K562 (cell line): Measurements from ENCODE around the gene OR5A2. TPM values are rescaled to one million over a fixed set of nuclear protein-coding genes. Genes with fewer than 3 reads are reported as not detected.

Experiments used
- ATAC-seq: fragments of 200-7000 bp; cut with Tn5 transposase; 3 replicates; pipeline ENCODE4 v1.9.1; 2020; ENCODE audit warnings: moderate library complexity
- BruUV-seq: library from RNA; stranded (reverse); fragments of 400-500 nt; replicated peaks from 2 replicates; lab custom pipeline; 2021; lab: Mats Ljungman, UMichigan
- CTCF ChIA-PET: fragments of 300-600 bp; formaldehyde crosslinking; extraction: SDS; loops from one replicate; lab custom pipeline; 2021; ENCODE audit warnings: low intra/inter-chr PET ratio; lab: Yijun Ruan, JAX
- POLR2A ChIA-PET: fragments of 300-600, 350-650 bp; sonication (Branson Sonifier 250); formaldehyde crosslinking; extraction: SDS; loops from one replicate; lab custom pipeline; 2021; ENCODE audit warnings: antibody characterized with exemption, inconsistent platforms; lab: Yijun Ruan, JAX
- DNase-seq, 4 experiments: peaks; one replicate each; pipeline versions ENCODE4 v3.0.0 to v3.0.0-alpha.2; 2011 to 2018; ENCODE audit warnings: low spot score in 3 of 4, mixed read lengths in 3 of 4; ENCODE audit errors: extremely low read depth in 1 of 4
- FAIRE-seq: peaks from 2 replicates; lab custom pipeline; 2011; peaks lifted over from hg19 to GRCh38; lab: Jason Lieb, UNC
- H2AFZ ChIP-seq: 2 replicates; pipeline ENCODE4 v1.6.0; 2011; ENCODE audit warnings: low read depth, low read length, control low read depth, inconsistent platforms
- H3K27ac ChIP-seq: fragments of 200-600 bp; 3 replicates; pipeline ENCODE4 v1.8.0; 2011; ENCODE audit warnings: low read depth, mild to moderate bottlenecking, control low read depth, inconsistent platforms, low read length, moderate library complexity, mixed read lengths; ENCODE audit errors: extremely low read depth
- H3K27me3 ChIP-seq, 2 experiments: fragments of 300-600 bp in 1 of 2; 2 replicates in 1 of 2; 3 replicates in 1 of 2; pipeline versions ENCODE4 v1.6.0 to v1.8.0; 2011; ENCODE audit warnings: inconsistent platforms in 2 of 2, low read length in 2 of 2, mild to moderate bottlenecking in 1 of 2, mixed read lengths in 1 of 2, moderate library complexity in 1 of 2; ENCODE audit not compliant: control insufficient read depth in 2 of 2, insufficient read depth in 2 of 2
- H3K36me3 ChIP-seq: fragments of 300-600 bp; 3 replicates; pipeline ENCODE4 v1.8.0; 2011; ENCODE audit warnings: mild to moderate bottlenecking, low read length, inconsistent platforms; ENCODE audit not compliant: control insufficient read depth, insufficient read depth
- H3K4me1 ChIP-seq, 2 experiments: fragments of 200-600 bp in 1 of 2; replicated peaks in 1 of 2; 2 replicates in 1 of 2; 3 replicates in 1 of 2; pipeline versions ENCODE4 v1.5.1 to v1.8.0; 2011; ENCODE audit warnings: inconsistent platforms in 2 of 2, low read length in 2 of 2, mild to moderate bottlenecking in 1 of 2, mixed read lengths in 1 of 2, moderate library complexity in 1 of 2; ENCODE audit not compliant: control insufficient read depth in 2 of 2, insufficient read depth in 2 of 2
- H3K4me2 ChIP-seq: 2 replicates; pipeline ENCODE4 v1.6.1; 2011; ENCODE audit warnings: low read length, control low read depth, inconsistent platforms, mixed read lengths; ENCODE audit not compliant: insufficient read depth
- H3K4me3 ChIP-seq: fragments of 200-600 bp; sonication (generic), shearing (Covaris generic); 2 replicates; pipeline ENCODE4 v1.5.1; 2016; ENCODE audit warnings: control low read depth, inconsistent platforms
- H3K79me2 ChIP-seq: fragments of 200-600 bp; 3 replicates; pipeline ENCODE4 v1.8.0; 2011; ENCODE audit warnings: low read length, inconsistent platforms; ENCODE audit not compliant: control insufficient read depth, insufficient read depth
- H3K9ac ChIP-seq, 2 experiments: 2 replicates each; pipeline versions ENCODE4 v1.6.0 to v1.6.1; 2011; ENCODE audit warnings: low read depth in 2 of 2, low read length in 2 of 2, control low read depth in 1 of 2, inconsistent platforms in 1 of 2, mild to moderate bottlenecking in 1 of 2, mixed read lengths in 1 of 2; ENCODE audit not compliant: insufficient read depth in 1 of 2
- H3K9me1 ChIP-seq: one replicate; pipeline ENCODE4 v1.6.0; 2011; ENCODE audit warnings: inconsistent platforms, mild to moderate bottlenecking, low read length, moderate library complexity; ENCODE audit not compliant: control insufficient read depth, insufficient read depth
- H3K9me3 ChIP-seq: replicated peaks from 2 replicates; pipeline ENCODE4 v1.5.1; 2011; ENCODE audit warnings: low read depth, low read length, inconsistent platforms; ENCODE audit not compliant: control insufficient read depth, insufficient read depth
- H4K20me1 ChIP-seq: replicated peaks from 2 replicates; pipeline ENCODE4 v1.6.1; 2011; ENCODE audit warnings: low read length, inconsistent platforms, mixed read lengths; ENCODE audit not compliant: control insufficient read depth, insufficient read depth
- NFE2L1 ChIP-seq: fragments of 450-650 bp; IDR thresholded peaks from 2 replicates; pipeline ENCODE4 v1.6.1; 2016; ENCODE audit warnings: missing genetic modification characterization, low read depth, mild to moderate bottlenecking, missing compliant biosample characterization, moderate library complexity, borderline replicate concordance
- PHB2 ChIP-seq: fragments of 450-650 bp; IDR thresholded peaks from 2 replicates; pipeline ENCODE4 v1.6.1; 2017; ENCODE audit warnings: low read depth
- RERE ChIP-seq: sonication (generic); formaldehyde crosslinking; IDR thresholded peaks from 2 replicates; pipeline ENCODE4 v1.8.0; 2023; ENCODE audit warnings: missing genetic modification reagents, mild to moderate bottlenecking, borderline replicate concordance
- RNF2 ChIP-seq: sonication (generic); IDR thresholded peaks from 2 replicates; pipeline ENCODE4 v1.6.1; 2016
- ZBTB40 ChIP-seq, 2 experiments: fragments of 450-650 bp in 1 of 2; sonication (generic) in 1 of 2; formaldehyde crosslinking in 1 of 2; IDR thresholded peaks; 2 replicates each; pipeline versions ENCODE4 v1.7.1 to v1.9.0; 2016 to 2022; ENCODE audit warnings: inconsistent platforms in 1 of 2, mild to moderate bottlenecking in 1 of 2, missing genetic modification reagents in 1 of 2
- ZNF133 ChIP-seq: fragments of 250-450 bp; sonication (Bioruptor Pico); IDR thresholded peaks from 2 replicates; pipeline ENCODE4 v1.4.0; 2020; ENCODE audit warnings: mild to moderate bottlenecking
- WGBS: fragments of 100-300 bp; shearing (Covaris generic); methylation state at CpG from one replicate; pipeline ENCODE4 v1.1.6; 2016; ENCODE audit warnings: low coverage, mixed read lengths; ENCODE audit not compliant: insufficient coverage; ENCODE audit errors: missing lambda C conversion rate; 5-methylcytosine and 5-hydroxymethylcytosine counted together
- in situ Hi-C: fragments of 300-500 bp; cut with MboI; formaldehyde crosslinking; loops from 4 replicates; pipeline ENCODE4 v1.15.0; 2018; ENCODE audit warnings: inconsistent platforms, mixed read lengths
- intact Hi-C: fragments of 100-400 bp; cut with micrococcal nuclease; formaldehyde crosslinking; loops from 2 replicates; pipeline ENCODE4 v1.14.2; 2022
- polyA plus RNA-seq, 8 experiments: library from polyadenylated mRNA; depleted of rRNA in 4 of 8; stranded (reverse) in 5 of 8; unstranded in 3 of 8; fragments of >200 nt; fragmentation: Nextera tagmentation in 2 of 8; fragmentation: Illumina TruSeq in 1 of 8; extraction: Ambion mirVana in 2 of 8; extraction: Trizol in 1 of 8; gene quantifications; 2 replicates each; pipeline versions ENCODE4 v1.2.1 to v1.2.3, GENCODE V29; 2011 to 2014; ENCODE audit warnings: inconsistent platforms in 1 of 8, missing spikeins in 1 of 8
- total RNA-seq, 7 experiments: library from RNA; depleted of rRNA in 6 of 7; stranded (reverse); fragments of >200 nt in 6 of 7; fragmentation: Illumina TruSeq in 2 of 7; extraction: Trizol in 2 of 7; gene quantifications; 2 replicates each; pipeline versions ENCODE4 v1.2.1 to v1.2.3, GENCODE V29; 2011 to 2021; ENCODE audit warnings: low replicate concordance in 1 of 7

The OR5A2 gene
- total and polyA plus RNA-seq, 9 of the 15 experiments (the other 6 are each of a cell fraction or from before 2014, with no cell fraction given): not detected

GRCh38 chr11:59475176-59475575, 49.0 kb upstream of the OR5A2 start:
- Histone ChIP-seq H3K4me1 (no peaks in the 10 kb centered on the region), H3K9ac (no peak overlapping the region), H3K9me3 (no peaks in the 10 kb centered on the region), H3K27ac (no peak overlapping the region), H2AFZ (no peak overlapping the region), H4K20me1 (no peaks in the 10 kb centered on the region), H3K27me3 (peaks cover 6 to 12% of the 10 kb centered on the region in 2 experiments; a peak in 3 of 5 replicates), H3K79me2 (no peaks in the 10 kb centered on the region), H3K4me3 (no peak overlapping the region), H3K36me3 (no peaks in the 10 kb centered on the region), H3K9me1 (no peaks in the 10 kb centered on the region), H3K4me2 (no peak overlapping the region)
- no peak for FAIRE-seq
- CTCF ChIA-PET: no interaction called here
- POLR2A ChIA-PET: interaction anchor here (0.9 kb wide), 1 partner anchor 11 kb away, joined by 3 read pairs; no protein-coding TSS in a partner anchor
- no TSS peak for BruUV-seq
- no peak for DNase-seq
- in situ Hi-C loops (no loop called here), intact Hi-C loops (no loop called here)
- no peak for ATAC-seq
- 7% methylated on average over 9 of the region's 9 CpGs for WGBS
- TF ChIP-seq NFE2L1 (tag) (no peak), RERE (CRISPR knock-in tag) (no peak), PHB2 (no peak), RNF2 (no peak), ZBTB40 (IDR thresholded peaks at IDR 0.05) (no peak), ZBTB40 (CRISPR knock-in tag; IDR thresholded peaks at IDR 0.05) (no peak), ZNF133 (CRISPR knock-in tag) (no peak)
